Stimulated activated CD4-positive, alpha-beta T cell treated with anti-CD3 and anti-CD28 coated beads, TNF-alpha, amount 100 ng/mL, for 24 hours (primary cell): ENCODE measurements around the gene ACVR2B.

Experiments
- DNase-seq, 3 experiments: peaks; one replicate each; pipeline ENCODE4 v3.0.0-alpha.2; 2020; ENCODE audit warnings: low read depth in 3 of 3

The ACVR2B gene

DNA sequence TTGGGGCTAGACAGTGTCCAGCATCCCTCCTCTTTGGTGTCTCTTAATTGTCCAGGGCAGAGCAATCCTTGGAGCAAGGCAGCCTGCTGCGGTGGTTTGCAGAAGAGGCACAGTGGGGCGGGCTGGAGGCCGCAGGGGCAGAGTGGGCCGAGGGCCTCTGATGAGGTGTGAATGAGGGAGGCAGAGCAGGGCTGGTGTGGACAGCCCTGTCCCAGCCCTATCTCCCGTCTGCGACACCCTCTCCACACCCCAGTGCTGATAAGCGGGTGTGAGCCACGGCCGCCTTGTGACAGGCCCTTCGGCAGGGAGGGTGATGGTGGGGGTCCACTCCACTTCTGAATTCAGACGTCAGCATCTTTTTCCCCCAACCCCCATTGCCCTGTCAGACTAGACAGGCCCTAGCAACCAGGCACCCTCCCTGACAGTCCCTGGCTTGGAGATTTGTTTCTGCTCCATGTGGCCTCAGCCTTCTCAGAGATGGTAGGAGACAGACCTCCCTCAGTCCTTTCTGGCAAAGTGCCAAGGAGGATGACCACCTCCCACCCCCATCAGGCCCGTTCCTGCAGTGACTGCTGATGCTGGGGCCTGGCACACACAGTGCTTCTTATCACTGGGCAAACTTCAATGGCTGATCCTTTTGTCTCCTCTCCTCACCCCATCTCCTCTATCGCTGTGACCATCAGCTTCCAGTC, 79.7 kb downstream of the ACVR2B start:
- DNase-seq: no peak

GRCh38 chr3:38534180-38534579, 80.5 kb downstream of the ACVR2B start:
- no peak for DNase-seq

- DNase-seq: no peak
Observed at GRCh38 chr3:38534604-38535003, 80.9 kb downstream of the ACVR2B start.

DNA sequence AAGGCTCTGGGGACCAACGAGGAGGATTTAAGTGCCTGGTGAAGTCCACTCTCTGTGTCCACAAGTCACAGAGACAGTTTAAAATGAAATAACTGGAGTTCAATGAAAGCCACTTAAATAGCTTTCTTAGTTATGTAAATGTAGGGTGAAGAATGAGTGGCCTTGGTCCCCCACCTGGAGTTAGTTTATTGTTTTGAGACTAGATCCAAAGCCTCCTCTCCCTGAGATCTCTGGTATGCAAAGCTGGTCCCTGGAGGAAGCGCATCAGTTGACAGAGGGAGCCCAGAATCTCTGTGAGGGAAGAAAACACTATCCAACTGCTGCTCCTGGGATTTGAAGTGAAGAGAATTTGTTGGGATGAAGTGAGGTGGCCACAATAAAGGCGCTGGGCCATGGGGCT, 83.0 kb downstream of the ACVR2B start:
- no peak for DNase-seq

GRCh38 chr3:38538773-38539353, 85.2 kb downstream of the ACVR2B start:
- DNase-seq: no peak

DNA sequence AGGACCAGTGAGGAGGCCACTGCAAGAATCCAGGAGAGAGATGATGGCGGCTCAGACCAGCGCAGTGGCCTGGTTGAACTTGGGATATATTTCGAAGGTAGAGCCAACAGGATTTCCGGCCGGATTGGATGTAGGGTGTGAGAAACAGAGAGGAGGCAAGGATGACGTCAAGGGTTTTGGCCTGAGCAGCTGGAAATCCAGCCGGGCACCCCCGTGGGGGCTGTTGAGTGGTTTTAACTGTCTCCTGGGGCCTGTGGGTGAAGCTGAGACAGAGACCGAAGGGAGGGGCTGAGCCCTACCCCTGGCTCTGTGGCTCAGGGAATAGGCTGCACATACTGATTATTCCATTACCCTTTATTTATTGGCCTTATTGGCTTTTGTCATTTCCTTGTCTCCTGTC, 88.1 kb downstream of the ACVR2B start:
- DNase-seq: no peak
